Activated CD8-positive, alpha-beta memory T cell treated with anti-CD3 and anti-CD28 coated beads, Interleukin-2, amount 50 U/mL, for 4 hours (primary cell): ENCODE measurements around the gene MLLT3.

Experiments
- DNase-seq: peaks from one replicate; pipeline ENCODE4 v3.0.0-alpha.2; 2020

The MLLT3 gene

GRCh38 chr9:20553558-20554149 is 68.6 kb downstream of the MLLT3 start:
- no peak for DNase-seq

DNA sequence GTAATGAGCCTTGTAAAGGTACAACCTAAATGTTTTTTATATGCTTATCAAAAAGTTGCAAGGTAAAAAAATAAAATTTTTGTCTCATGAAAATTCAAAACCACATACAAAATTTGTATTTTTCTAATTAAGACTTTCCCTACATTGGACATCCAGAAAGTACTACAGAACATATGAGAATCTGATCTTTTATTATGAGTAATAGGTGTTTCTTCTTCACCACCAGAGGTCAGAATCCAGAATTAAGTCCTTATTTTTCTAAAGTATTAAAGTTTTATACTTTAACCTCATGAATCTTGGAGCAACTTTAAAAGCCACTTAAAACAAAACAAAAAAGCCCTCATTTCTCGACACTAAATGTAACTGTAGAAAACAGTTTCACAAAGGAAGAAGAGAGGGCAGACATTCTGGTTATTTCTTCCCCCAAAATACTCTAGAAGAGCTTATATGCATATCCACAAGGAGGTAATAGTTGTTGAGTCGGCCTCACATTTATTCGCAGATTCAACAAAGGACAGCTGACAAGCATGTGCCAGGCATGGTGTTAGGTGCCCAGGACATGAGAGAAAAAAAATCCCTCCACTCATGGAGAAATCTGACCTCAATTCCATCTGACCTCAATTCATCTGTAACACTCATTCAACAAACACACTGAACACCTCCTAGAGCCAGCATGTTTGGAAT is 69.3 kb downstream of the MLLT3 start:
- no peak for DNase-seq

- no peak for DNase-seq
Observed at GRCh38 chr9:20551835-20552234, 70.5 kb downstream of the MLLT3 start.

DNA sequence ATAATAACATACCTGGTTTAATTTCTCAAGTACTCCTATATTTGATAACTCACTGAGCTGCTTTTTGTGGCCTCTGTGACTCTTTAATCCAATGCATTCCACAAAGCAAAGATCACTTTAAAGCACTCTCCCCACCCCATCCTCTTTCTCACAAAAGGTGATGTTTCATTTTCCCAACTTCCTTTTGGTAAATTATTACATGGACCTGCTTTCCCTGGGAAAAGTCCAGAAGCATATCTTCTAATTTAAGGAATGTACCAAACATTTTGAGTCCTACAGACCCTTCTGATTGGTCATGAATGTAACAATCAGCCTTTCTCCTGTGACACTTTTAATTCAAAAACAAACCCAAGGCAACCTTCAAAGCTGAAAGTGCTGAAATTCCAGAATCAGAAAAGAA is 71.1 kb downstream of the MLLT3 start:
- no peak for DNase-seq

- DNase-seq: no peak
Observed at GRCh38 chr9:20550326-20550725, 72.0 kb downstream of the MLLT3 start.

GRCh38 chr9:20549053-20549452 is 73.2 kb downstream of the MLLT3 start:
- DNase-seq: no peak

DNA sequence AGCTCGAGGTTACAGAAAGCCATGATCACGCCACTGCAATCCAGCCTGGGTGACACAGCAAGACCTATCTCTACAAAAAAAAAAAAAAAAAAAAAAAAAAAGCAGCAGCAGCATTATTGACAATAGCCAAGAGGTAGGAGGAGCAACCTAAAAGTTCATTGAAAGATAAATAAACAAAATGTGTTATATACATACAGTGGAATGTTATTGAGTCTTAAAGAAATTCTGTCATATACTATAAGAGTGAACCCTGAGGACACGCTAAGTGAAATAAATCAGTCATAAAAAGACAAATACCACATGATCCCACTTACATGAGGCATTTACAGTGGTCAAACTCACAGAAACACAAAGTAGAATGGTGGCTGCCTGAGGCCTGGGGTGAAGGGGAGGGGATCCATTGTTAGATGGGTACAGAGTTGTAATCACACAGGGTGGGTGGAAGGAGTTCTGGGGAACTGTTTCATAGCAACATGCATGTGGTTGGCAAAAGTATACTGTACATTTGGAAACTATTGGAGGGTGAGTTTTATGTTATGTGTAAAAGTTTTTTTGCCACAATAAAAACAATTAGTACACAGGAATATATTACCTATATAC is 77.2 kb downstream of the MLLT3 start:
- DNase-seq: no peak

GRCh38 chr9:20540169-20540863 is 82.0 kb downstream of the MLLT3 start:
- DNase-seq: no peak

GRCh38 chr9:20538956-20539355 is 83.3 kb downstream of the MLLT3 start:
- DNase-seq: no peak

- DNase-seq: no peak
Observed at GRCh38 chr9:20538092-20538491, 84.2 kb downstream of the MLLT3 start.

DNA sequence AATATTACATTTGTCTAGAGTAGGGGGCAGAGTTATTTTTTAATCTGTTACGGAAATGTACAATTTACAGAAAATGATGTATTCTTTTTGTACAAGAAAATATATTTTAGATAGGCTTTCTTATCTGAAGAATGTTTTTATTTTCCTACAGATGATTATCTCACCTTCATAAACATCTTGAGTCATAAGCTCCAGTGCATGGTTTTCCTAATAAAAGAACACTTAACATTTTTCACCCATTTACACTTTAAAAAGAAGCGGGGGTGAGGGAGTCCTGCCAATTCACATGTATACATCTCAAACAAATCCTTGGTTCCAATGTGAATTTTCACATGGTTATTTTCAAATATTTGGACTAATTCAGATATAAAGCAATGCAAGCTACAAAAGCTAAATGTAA is 85.0 kb downstream of the MLLT3 start:
- DNase-seq: no peak

DNA sequence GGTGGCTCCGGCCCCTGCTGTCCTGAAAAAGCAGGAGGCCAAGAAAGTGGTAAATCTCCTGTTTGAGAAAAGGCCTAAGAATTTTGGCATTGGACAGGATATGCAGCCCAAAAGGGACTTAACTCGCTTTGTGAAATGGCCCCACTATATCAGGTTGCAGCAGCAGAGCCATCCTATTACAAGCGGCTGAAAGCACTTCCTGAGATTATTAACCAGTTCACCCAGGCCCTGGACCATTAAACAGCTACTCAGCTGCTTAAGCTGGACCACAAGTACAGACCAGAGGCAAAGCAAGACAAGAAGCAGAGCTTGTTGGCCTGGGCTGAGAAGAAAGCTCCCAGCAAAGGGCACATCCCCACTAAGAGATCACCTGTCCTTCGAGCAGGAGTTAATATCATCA is 89.7 kb downstream of the MLLT3 start:
- DNase-seq: no peak

DNA sequence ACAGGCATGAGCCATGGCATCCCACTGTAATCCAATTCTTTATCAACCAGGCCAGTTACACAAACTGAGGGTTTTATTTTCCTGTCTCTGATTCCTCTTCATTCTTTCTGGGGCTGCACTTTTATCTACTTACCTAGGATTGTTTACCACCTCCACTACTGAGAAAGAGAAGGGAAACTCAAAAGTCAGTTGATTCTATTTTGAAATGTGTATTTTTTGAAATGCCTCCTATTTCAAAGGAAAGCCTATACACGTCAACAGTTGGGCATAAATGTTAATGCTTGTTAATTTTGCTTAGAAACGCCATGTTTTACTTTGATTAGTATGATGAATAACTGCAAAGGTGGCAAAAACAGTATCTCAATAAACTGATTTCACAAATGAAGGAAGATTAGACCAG is 92.5 kb downstream of the MLLT3 start:
- no peak for DNase-seq

- no peak for DNase-seq
Observed at GRCh38 chr9:20528253-20528652, 94.0 kb downstream of the MLLT3 start.

GRCh38 chr9:20526500-20527319 is 95.6 kb downstream of the MLLT3 start:
- DNase-seq: no peak

- no peak for DNase-seq
Observed at GRCh38 chr9:20524776-20525175, 97.5 kb downstream of the MLLT3 start.

- DNase-seq: no peak
Observed at GRCh38 chr9:20518737-20519136, 103.6 kb downstream of the MLLT3 start.

- no peak for DNase-seq
Observed at GRCh38 chr9:20513126-20513913, 109.0 kb downstream of the MLLT3 start.

DNA sequence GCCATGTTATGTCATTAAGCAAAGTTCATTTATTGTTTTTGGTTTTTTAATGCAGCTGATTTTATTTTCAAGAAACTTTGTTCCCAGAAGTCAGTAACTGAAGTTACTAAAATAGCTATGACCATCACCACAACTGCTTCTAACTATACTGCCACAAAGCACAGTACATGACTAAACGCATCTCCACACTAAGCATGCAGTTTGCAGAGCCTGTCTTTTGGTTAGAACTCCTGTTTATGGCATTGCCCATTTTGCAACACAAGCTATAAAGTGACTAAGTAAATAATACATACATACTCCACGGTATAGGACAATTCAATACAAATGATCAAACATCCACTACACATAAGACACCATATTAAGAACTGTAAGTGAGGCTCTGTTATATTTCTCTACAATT is 109.7 kb downstream of the MLLT3 start:
- DNase-seq: no peak

DNA sequence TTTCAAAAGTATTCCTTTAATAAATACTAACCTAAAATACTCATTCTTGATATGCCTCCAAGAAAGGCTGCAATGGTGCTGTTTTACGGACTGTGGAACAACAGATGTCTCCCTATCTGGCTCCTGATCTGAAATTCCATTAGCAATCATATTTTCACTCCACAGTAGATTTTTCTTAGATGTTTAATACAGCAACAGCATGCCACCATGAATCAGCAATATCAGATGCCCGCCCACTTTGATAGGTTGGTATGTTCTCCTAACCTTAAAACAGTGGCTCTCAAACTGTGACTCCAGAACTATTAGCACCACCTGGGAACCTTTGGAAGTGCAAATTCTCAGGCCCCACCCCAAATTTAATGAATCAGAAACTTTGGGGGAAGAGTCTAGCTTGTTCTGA is 110.2 kb downstream of the MLLT3 start:
- DNase-seq: no peak

GRCh38 chr9:20511686-20512085 is 110.6 kb downstream of the MLLT3 start:
- DNase-seq: no peak

- no peak for DNase-seq
Observed at GRCh38 chr9:20509466-20509865, 112.8 kb downstream of the MLLT3 start.
